Stimulated activated naive B cell treated with anti-CD40 and anti-IgM and Interleukin-4, amounts not matched to agents 10 μg/mL and 1 μg/mL and 100 μg/mL, for 72 hours (primary cell): ENCODE measurements around the gene GPC6.

ENCODE experiments used
- ATAC-seq, 2 donors: fragments of 150-1000 bp; cut with Tn5 transposase; replicated peaks; 2 replicates each; pipeline ENCODE4 v1.10.0; 2021; ENCODE audit warnings: moderate library complexity in 1 of 2
- DNase-seq: peaks from one replicate; pipeline ENCODE4 v3.0.0; 2021
- H3K27ac Mint-ChIP-seq: one replicate; pipeline ENCODE4 v1.8.0; 2022; ENCODE audit warnings: mild to moderate bottlenecking, mixed read lengths
- H3K27me3 Mint-ChIP-seq, 2 donors: one replicate each; pipeline ENCODE4 v1.8.0; 2022; ENCODE audit warnings: mixed read lengths in 2 of 2
- H3K36me3 Mint-ChIP-seq, 2 donors: one replicate each; pipeline ENCODE4 v1.8.0; 2022; ENCODE audit warnings: mixed read lengths in 2 of 2, mild to moderate bottlenecking in 1 of 2
- H3K4me1 Mint-ChIP-seq, 2 donors: one replicate each; pipeline ENCODE4 v1.8.0; 2022; ENCODE audit warnings: mixed read lengths in 2 of 2, mild to moderate bottlenecking in 1 of 2
- H3K4me3 Mint-ChIP-seq, 2 donors: one replicate each; pipeline ENCODE4 v1.8.0; 2022; ENCODE audit warnings: mild to moderate bottlenecking in 2 of 2, mixed read lengths in 2 of 2, moderate library complexity in 1 of 2
- H3K9me3 Mint-ChIP-seq, 2 donors: one replicate each; pipeline ENCODE4 v1.8.0; 2022; ENCODE audit warnings: mixed read lengths in 2 of 2, mild to moderate bottlenecking in 1 of 2

Gene GPC6

GRCh38 chr13:93244141-93244917 is 17.7 kb downstream of the GPC6 start:
- no peaks in the 10 kb centered on the region for H3K36me3 Mint-ChIP-seq
- no peak overlapping the region for H3K27ac Mint-ChIP-seq
- no peak overlapping the region for H3K4me3 Mint-ChIP-seq
- ATAC-seq (peak in 1 of 2 donors; percentile 38), DNase-seq (no peak)
- H3K27me3 Mint-ChIP-seq, result no peaks in the 10 kb centered on the region
- H3K4me1 Mint-ChIP-seq, result no peaks in the 10 kb centered on the region
- peaks cover 11 to 13% of the 10 kb centered on the region in 2 donors for H3K9me3 Mint-ChIP-seq

GRCh38 chr13:93244918-93245280 is 18.3 kb downstream of the GPC6 start:
- peaks cover 8 to 9% of the 10 kb centered on the region in 2 donors for H3K9me3 Mint-ChIP-seq
- no peaks in the 10 kb centered on the region for H3K36me3 Mint-ChIP-seq
- no peak overlapping the region for H3K27ac Mint-ChIP-seq
- H3K4me1 Mint-ChIP-seq, result no peaks in the 10 kb centered on the region
- DNase-seq, result no peak
- no peak for ATAC-seq
- no peak overlapping the region for H3K4me3 Mint-ChIP-seq
- no peaks in the 10 kb centered on the region for H3K27me3 Mint-ChIP-seq

GRCh38 chr13:93246069-93246468 is 19.5 kb downstream of the GPC6 start:
- DNase-seq, result no peak
- Mint-ChIP-seq H3K27ac (no peak overlapping the region), H3K27me3 (no peaks in the 10 kb centered on the region), H3K4me3 (no peak overlapping the region), H3K36me3 (no peaks in the 10 kb centered on the region), H3K4me1 (no peaks in the 10 kb centered on the region), H3K9me3 (peaks cover 6 to 8% of the 10 kb centered on the region in 2 donors)
- ATAC-seq, result no peak

- Mint-ChIP-seq H3K4me1 (no peaks in the 10 kb centered on the region), H3K4me3 (no peak overlapping the region), H3K36me3 (no peaks in the 10 kb centered on the region), H3K27ac (no peak overlapping the region), H3K9me3 (peaks cover 0 to 1% of the 10 kb centered on the region in 2 donors), H3K27me3 (no peaks in the 10 kb centered on the region)
- ATAC-seq (no peak), DNase-seq (no peak)
Observed at GRCh38 chr13:93248627-93249047, 22.0 kb downstream of the GPC6 start.

GRCh38 chr13:93249364-93250306 is 23.0 kb downstream of the GPC6 start:
- Mint-ChIP-seq H3K36me3 (no peaks in the 10 kb centered on the region), H3K27ac (no peak overlapping the region), H3K9me3 (peaks cover 0 to 1% of the 10 kb centered on the region in 2 donors), H3K4me1 (no peaks in the 10 kb centered on the region), H3K4me3 (no peak overlapping the region), H3K27me3 (no peaks in the 10 kb centered on the region)
- DNase-seq (no peak), ATAC-seq (no peak)

- H3K36me3 Mint-ChIP-seq, result no peaks in the 10 kb centered on the region
- H3K4me1 Mint-ChIP-seq, result no peaks in the 10 kb centered on the region
- H3K27me3 Mint-ChIP-seq, result no peaks in the 10 kb centered on the region
- peaks cover 0 to 8% of the 10 kb centered on the region in 2 donors for H3K9me3 Mint-ChIP-seq
- ATAC-seq, result no peak
- no peak for DNase-seq
- no peak overlapping the region for H3K27ac Mint-ChIP-seq
- no peak overlapping the region for H3K4me3 Mint-ChIP-seq
Observed at GRCh38 chr13:93254775-93255174, 28.2 kb downstream of the GPC6 start.

GRCh38 chr13:93256998-93257397 is 30.4 kb downstream of the GPC6 start:
- Mint-ChIP-seq H3K36me3 (no peaks in the 10 kb centered on the region), H3K4me1 (no peaks in the 10 kb centered on the region), H3K4me3 (no peak overlapping the region)

GRCh38 chr13:93259527-93260080 is 33.0 kb downstream of the GPC6 start:
- no peaks in the 10 kb centered on the region for H3K36me3 Mint-ChIP-seq
- ATAC-seq, result no peak
- no peak for DNase-seq

More at GRCh38 chr13:93256998-93257397, 30.4 kb downstream of the GPC6 start:
- Mint-ChIP-seq H3K27ac (no peak overlapping the region), H3K9me3 (peaks cover 0 to 8% of the 10 kb centered on the region in 2 donors), H3K27me3 (no peaks in the 10 kb centered on the region)
- DNase-seq, result no peak
- no peak for ATAC-seq

GRCh38 chr13:93260591-93260990 is 34.0 kb downstream of the GPC6 start:
- no peaks in the 10 kb centered on the region for H3K27me3 Mint-ChIP-seq
- no peak overlapping the region for H3K27ac Mint-ChIP-seq
- ATAC-seq, result no peak
- H3K36me3 Mint-ChIP-seq, result no peaks in the 10 kb centered on the region
- DNase-seq, result no peak
- H3K4me1 Mint-ChIP-seq, result no peaks in the 10 kb centered on the region
- H3K9me3 Mint-ChIP-seq, result peaks cover 4 to 11% of the 10 kb centered on the region in 2 donors
- no peak overlapping the region for H3K4me3 Mint-ChIP-seq

More at GRCh38 chr13:93259527-93260080, 33.0 kb downstream of the GPC6 start:
- H3K4me3 Mint-ChIP-seq, result no peak overlapping the region
- peaks cover 4 to 11% of the 10 kb centered on the region in 2 donors for H3K9me3 Mint-ChIP-seq
- no peaks in the 10 kb centered on the region for H3K4me1 Mint-ChIP-seq
- H3K27ac Mint-ChIP-seq, result no peak overlapping the region
- H3K27me3 Mint-ChIP-seq, result no peaks in the 10 kb centered on the region

GRCh38 chr13:93262729-93263345 is 36.2 kb downstream of the GPC6 start:
- Mint-ChIP-seq H3K4me1 (no peaks in the 10 kb centered on the region), H3K36me3 (no peaks in the 10 kb centered on the region), H3K9me3 (peaks cover 4 to 5% of the 10 kb centered on the region in 2 donors), H3K27me3 (no peaks in the 10 kb centered on the region), H3K4me3 (no peak overlapping the region), H3K27ac (no peak overlapping the region)
- DNase-seq (no peak), ATAC-seq (no peak)

- Mint-ChIP-seq H3K9me3 (peaks cover 3 to 4% of the 10 kb centered on the region in 2 donors), H3K27me3 (no peaks in the 10 kb centered on the region), H3K4me1 (no peaks in the 10 kb centered on the region), H3K4me3 (no peak overlapping the region), H3K27ac (no peak overlapping the region), H3K36me3 (no peaks in the 10 kb centered on the region)
- no peak for DNase-seq
- ATAC-seq, result no peak
Observed at GRCh38 chr13:93264876-93265275, 38.3 kb downstream of the GPC6 start.

- Mint-ChIP-seq H3K27me3 (no peaks in the 10 kb centered on the region), H3K4me3 (no peak overlapping the region), H3K9me3 (peaks cover 3 to 4% of the 10 kb centered on the region in 2 donors), H3K27ac (no peak overlapping the region), H3K4me1 (no peaks in the 10 kb centered on the region), H3K36me3 (no peaks in the 10 kb centered on the region)
- no peak for DNase-seq
- no peak for ATAC-seq
Observed at GRCh38 chr13:93265800-93266199, 39.2 kb downstream of the GPC6 start.

GRCh38 chr13:93266681-93267080 is 40.1 kb downstream of the GPC6 start:
- Mint-ChIP-seq H3K36me3 (no peaks in the 10 kb centered on the region), H3K27me3 (no peaks in the 10 kb centered on the region), H3K4me1 (no peaks in the 10 kb centered on the region), H3K9me3 (peaks cover 3 to 4% of the 10 kb centered on the region in 2 donors), H3K4me3 (no peak overlapping the region), H3K27ac (no peak overlapping the region)
- ATAC-seq (no peak), DNase-seq (no peak)
